Peyer's patch (tissue), 4 donors: ENCODE data around the gene NIPA2. TPM values are rescaled to one million over a fixed set of nuclear protein-coding genes. Genes with fewer than 3 reads are reported as not detected.

Experiments used
- DNase-seq, 3 donors: peaks; one replicate each; pipeline ENCODE4 v3.0.0-alpha.2; 2017 to 2019
- H3K27ac ChIP-seq, 4 donors: fragments of 200-600 bp; sonication (generic); one replicate each; pipeline ENCODE4 v1.5.1; 2016 to 2019
- H3K27me3 ChIP-seq, 2 donors: fragments of 200-600 bp; sonication (generic); one replicate each; pipeline ENCODE4 v1.5.1; 2019
- H3K36me3 ChIP-seq, 3 donors: fragments of 200-600 bp; sonication (generic); one replicate each; pipeline ENCODE4 v1.5.1; 2016 to 2019
- H3K4me1 ChIP-seq, 4 donors: fragments of 200-600 bp; sonication (generic); one replicate each; pipeline ENCODE4 v1.5.1; 2016 to 2019
- H3K4me3 ChIP-seq, 4 donors: fragments of 200-600 bp; sonication (generic); 1 replicate in 3 of 4; 2 replicates in 1 of 4; pipeline ENCODE4 v1.5.1; 2016 to 2019; ENCODE audit warnings: mild to moderate bottlenecking in 1 of 4
- H3K9me3 ChIP-seq, 4 donors: fragments of 200-600 bp; sonication (generic); one replicate each; pipeline ENCODE4 v1.5.1; 2016 to 2019; ENCODE audit warnings: mild to moderate bottlenecking in 1 of 4
- CTCF ChIP-seq, 6 experiments: fragments of 450-650 bp in 4 of 6; fragments of 200-600 bp in 2 of 6; sonication (generic) in 1 of 6; IDR thresholded peaks; one replicate each; pipeline ENCODE4 v1.5.1; 2017 to 2019; ENCODE audit warnings: antibody characterized with exemption in 6 of 6, mild to moderate bottlenecking in 3 of 6, moderate library complexity in 1 of 6
- POLR2A ChIP-seq, 2 donors: fragments of 450-650 bp; IDR thresholded peaks; one replicate each; pipeline ENCODE4 v1.5.1; 2017; ENCODE audit warnings: antibody characterized with exemption in 2 of 2, mild to moderate bottlenecking in 2 of 2, moderate library complexity in 2 of 2
- total RNA-seq, 4 donors: library from RNA; depleted of rRNA; stranded (reverse); fragments of >200 nt; gene quantifications; one replicate each; pipeline ENCODE4 v1.1.0, GENCODE V29; 2016

The NIPA2 gene
- total RNA-seq, 4 donors from 2014 or later, result 46.4 to 79.7 (median 65.7) TPM

DNA sequence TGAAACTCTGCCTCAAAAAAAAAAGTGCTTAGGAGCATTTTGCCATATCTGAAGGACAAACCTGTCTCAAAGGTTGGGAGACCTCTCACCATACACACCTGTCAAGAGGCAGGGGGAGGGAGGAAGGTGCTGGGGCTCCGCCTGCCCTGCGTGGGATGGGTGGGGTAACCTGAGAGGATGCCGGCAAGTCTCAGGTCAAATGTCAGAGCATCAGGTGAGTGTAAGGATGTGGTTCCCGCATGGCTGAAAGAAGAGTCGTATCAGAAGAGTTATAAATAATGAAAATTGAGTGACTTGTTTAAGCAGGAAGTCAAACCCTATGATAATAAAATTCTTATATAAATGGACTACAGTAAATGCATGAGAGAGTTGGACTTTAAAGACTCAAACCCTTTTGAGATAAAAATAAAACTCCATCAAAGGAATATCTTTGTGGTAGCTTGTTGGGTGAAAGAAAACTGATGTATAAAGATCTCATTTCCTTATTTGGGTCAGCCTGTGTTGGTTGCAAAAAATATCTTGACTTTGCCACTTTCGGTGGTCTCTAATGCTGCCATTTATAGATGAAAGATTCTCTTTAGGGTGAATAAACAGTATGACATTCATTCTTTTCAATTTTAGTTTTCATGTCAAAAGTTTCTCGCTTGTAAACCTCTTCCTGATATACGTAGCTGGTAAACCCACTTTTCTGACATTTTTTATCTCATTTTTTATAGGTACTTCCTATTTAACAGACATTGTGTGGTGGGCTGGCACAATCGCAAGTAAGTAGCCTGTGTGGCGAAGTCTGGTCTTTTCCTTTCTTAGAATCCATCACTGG lies 28.2 kb upstream of the NIPA2 start:
- H3K4me1 ChIP-seq, result peaks cover 0 to 7% (median 0%) of the 10 kb centered on the region in 4 donors
- H3K27me3 ChIP-seq, result no peaks in the 10 kb centered on the region
- no peak overlapping the region for H3K27ac ChIP-seq
- TF ChIP-seq POLR2A (IDR thresholded peaks at IDR 0.05), result no peak
- TF ChIP-seq CTCF (IDR thresholded peaks at IDR 0.05), result no peak
- no peak for DNase-seq
- no peak overlapping the region for H3K4me3 ChIP-seq
- no peaks in the 10 kb centered on the region for H3K9me3 ChIP-seq
- H3K36me3 ChIP-seq, result peaks cover 0 to 9% (median 0%) of the 10 kb centered on the region in 3 donors

DNA sequence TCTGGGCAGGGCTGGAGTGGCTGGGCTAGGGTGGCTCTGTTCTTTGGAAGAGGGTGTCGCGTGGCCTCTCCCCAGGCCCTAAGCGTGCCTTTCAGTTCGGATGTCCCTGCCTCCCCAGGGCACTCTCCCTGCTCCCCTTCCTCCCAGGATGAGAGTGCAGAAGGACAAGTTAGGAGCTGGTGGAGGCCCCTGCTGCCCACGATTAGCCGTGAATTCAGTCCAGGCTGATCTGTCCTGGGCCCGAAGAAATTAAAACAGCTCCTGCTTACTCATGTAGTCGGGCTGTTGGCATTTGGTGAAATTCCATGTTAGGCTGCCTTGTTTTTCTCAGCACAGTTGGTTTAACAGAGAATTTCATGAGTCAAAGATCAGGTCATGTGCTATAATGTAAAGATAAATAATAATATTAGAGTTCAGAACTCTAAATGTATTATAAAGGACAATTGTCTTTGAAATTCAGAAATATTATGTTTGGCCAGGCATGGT lies 27.6 kb upstream of the NIPA2 start:
- H3K27me3 ChIP-seq, result no peaks in the 10 kb centered on the region
- H3K4me3 ChIP-seq, result no peak overlapping the region
- H3K4me1 ChIP-seq, result peaks cover 0 to 7% (median 0%) of the 10 kb centered on the region in 4 donors
- no peaks in the 10 kb centered on the region for H3K9me3 ChIP-seq
- TF ChIP-seq POLR2A (IDR thresholded peaks at IDR 0.05), result no peak
- TF ChIP-seq CTCF (IDR thresholded peaks at IDR 0.05), result no peak
- H3K36me3 ChIP-seq, result peaks cover 0 to 9% (median 0%) of the 10 kb centered on the region in 3 donors
- H3K27ac ChIP-seq, result no peak overlapping the region
- DNase-seq, result no peak

DNA sequence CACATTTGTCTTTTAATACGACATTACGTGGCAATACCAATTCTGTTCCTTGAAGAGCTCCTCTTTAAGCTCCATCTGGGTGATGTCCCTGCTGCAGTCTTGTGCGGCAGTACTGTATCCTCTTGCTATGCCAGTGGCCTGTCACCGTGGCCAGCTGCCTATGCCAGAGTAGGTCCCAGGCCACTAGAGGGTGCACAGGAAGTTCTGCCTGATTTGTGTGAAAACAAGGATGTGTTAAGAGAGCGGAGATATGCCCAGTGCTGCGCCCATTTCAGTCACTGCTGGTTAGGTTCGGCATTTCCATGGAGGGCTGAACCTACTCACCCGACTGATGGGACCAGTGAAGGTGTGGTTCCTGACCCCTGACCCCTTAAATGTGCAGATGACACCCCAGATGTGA lies 26.8 kb upstream of the NIPA2 start:
- DNase-seq, result peak in 2 of 3 donors; percentile 58 to 70
- Histone ChIP-seq H3K9me3 (no peaks in the 10 kb centered on the region), H3K4me3 (no peak overlapping the region), H3K4me1 (peaks cover 0 to 7% (median 0%) of the 10 kb centered on the region in 4 donors), H3K27me3 (no peaks in the 10 kb centered on the region), H3K36me3 (peaks cover 0 to 9% (median 0%) of the 10 kb centered on the region in 3 donors), H3K27ac (no peak overlapping the region)
- TF ChIP-seq POLR2A (IDR thresholded peaks at IDR 0.05) (no peak), CTCF (IDR thresholded peaks at IDR 0.05) (peak in 4 of 6 experiments; percentile 26 to 55 (median 48))

GRCh38 chr15:22813844-22814243 lies 24.6 kb upstream of the NIPA2 start:
- no peak overlapping the region for H3K27ac ChIP-seq
- no peaks in the 10 kb centered on the region for H3K27me3 ChIP-seq
- H3K4me1 ChIP-seq, result peaks cover 0 to 4% (median 0%) of the 10 kb centered on the region in 4 donors
- H3K36me3 ChIP-seq, result peaks cover 0 to 9% (median 0%) of the 10 kb centered on the region in 3 donors
- no peak overlapping the region for H3K4me3 ChIP-seq
- no peak for DNase-seq
- no peaks in the 10 kb centered on the region for H3K9me3 ChIP-seq
- TF ChIP-seq CTCF (IDR thresholded peaks at IDR 0.05) (no peak), POLR2A (IDR thresholded peaks at IDR 0.05) (no peak)

GRCh38 chr15:22815766-22816165 lies 22.7 kb upstream of the NIPA2 start:
- TF ChIP-seq CTCF (IDR thresholded peaks at IDR 0.05) (no peak), POLR2A (IDR thresholded peaks at IDR 0.05) (no peak)
- peaks cover 0 to 18% (median 0%) of the 10 kb centered on the region in 3 donors for H3K36me3 ChIP-seq
- no peak overlapping the region for H3K27ac ChIP-seq
- H3K9me3 ChIP-seq, result no peaks in the 10 kb centered on the region
- no peak overlapping the region for H3K4me3 ChIP-seq
- no peaks in the 10 kb centered on the region for H3K4me1 ChIP-seq
- H3K27me3 ChIP-seq, result no peaks in the 10 kb centered on the region
- no peak for DNase-seq
